Left kidney (tissue), 2 donors: ENCODE data around the gene KAT7. TPM values are rescaled to one million over a fixed set of nuclear protein-coding genes. Genes with fewer than 3 reads are reported as not detected.

Experiments
- DNase-seq: peaks from one replicate; pipeline ENCODE4 v3.0.0-alpha.2; 2013
- polyA plus RNA-seq: library from polyadenylated mRNA; unstranded; fragments of 120-200 nt; gene quantifications from one replicate; pipeline ENCODE4 v1.2.1, GENCODE V29; 2013; ENCODE audit not compliant: insufficient read length

The KAT7 gene
- polyA plus RNA-seq, 1 donor: 58.3 TPM

- no peak for DNase-seq
Observed at GRCh38 chr17:49759203-49759602, 29.3 kb upstream of the KAT7 start.

GRCh38 chr17:49760296-49760695 is 28.2 kb upstream of the KAT7 start:
- DNase-seq: no peak

- DNase-seq: no peak
Observed at GRCh38 chr17:49760932-49761558, 27.4 kb upstream of the KAT7 start.

DNA sequence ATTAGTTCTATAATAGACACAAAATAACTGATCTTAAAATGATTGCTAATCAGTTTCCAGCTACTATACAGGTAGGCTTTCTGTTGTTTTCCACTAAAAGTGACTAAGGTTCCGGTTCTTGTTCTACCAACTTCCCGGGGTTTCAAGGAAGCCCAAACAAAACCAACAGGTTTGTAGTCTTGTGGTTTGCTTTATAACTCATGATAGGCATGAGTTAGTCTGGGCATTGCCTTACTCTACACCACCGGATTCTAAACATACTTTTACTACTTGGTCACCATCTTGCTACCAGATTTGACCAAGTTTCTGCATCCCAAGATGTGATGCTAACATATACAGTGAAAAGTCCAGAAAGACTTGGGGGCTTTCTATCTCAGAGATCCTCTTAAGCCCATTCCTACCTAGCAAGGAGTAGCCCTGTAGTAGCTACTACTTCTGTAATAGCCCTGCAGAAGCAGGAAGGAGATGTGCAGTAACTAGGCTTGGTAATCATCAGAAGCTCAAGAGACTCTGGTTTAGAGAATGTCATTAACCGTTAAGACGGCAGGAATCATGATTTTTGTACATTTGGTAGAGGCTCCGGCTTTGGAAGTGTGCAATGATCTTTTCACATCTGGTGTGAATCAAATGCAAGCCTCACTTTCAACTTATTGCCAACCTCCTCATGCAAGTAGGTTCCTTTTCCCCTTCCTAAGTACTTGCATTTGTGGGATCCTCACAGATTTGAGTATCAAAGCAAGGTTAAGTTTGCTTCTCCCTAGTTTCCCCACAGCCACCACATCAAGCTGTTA is 26.1 kb upstream of the KAT7 start:
- no peak for DNase-seq

DNA sequence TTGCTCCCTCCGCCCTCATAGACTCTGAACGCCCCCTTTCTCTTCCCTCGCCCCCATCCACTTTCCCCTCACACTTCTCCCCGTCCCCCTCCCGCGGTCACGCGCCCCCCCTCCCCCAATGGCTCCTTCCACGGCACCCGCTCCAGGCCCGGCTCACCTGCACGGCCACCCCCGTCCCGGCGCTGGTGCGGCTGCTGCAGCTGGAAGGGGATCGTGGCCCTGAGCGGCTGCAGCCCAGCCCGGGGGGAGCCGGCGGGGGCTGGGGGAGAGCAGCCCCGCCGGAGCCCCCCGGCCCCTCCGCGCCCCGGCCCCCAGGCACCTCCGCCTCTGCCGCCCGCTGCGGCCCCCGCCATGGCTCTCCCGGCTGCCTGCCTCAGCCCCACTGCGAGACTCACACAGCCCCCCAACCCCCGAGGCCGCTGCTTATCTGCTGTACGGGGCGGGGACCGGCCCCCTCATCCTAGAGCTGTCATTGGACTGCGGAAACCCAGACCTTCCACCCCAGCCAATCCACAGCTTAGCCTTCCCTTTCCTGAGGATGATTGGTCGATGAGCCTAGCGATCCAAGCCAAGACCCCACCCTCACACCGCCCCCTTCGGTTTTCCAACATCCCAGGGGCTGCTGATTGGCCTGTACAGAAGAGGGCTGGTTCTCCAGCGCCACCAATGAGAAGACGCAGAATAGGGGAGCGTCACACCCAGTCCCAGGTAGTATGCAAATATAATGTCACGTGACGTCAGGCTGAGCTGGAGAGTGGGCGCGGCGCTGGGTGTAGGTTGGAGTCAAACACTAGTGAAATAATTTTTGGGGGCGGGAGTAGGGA is 24.5 kb upstream of the KAT7 start, which contains the start of gene FAM117A:
FAM117A (minus strand) TSS at position 397 of the 824 bp plus-strand sequence; CDS start at position 353, 44 bp downstream.
- peak; percentile 99 for DNase-seq

GRCh38 chr17:49764559-49765180 is 23.8 kb upstream of the KAT7 start:
- DNase-seq: no peak

- DNase-seq: no peak
Observed at GRCh38 chr17:49766918-49767530, 21.5 kb upstream of the KAT7 start.

DNA sequence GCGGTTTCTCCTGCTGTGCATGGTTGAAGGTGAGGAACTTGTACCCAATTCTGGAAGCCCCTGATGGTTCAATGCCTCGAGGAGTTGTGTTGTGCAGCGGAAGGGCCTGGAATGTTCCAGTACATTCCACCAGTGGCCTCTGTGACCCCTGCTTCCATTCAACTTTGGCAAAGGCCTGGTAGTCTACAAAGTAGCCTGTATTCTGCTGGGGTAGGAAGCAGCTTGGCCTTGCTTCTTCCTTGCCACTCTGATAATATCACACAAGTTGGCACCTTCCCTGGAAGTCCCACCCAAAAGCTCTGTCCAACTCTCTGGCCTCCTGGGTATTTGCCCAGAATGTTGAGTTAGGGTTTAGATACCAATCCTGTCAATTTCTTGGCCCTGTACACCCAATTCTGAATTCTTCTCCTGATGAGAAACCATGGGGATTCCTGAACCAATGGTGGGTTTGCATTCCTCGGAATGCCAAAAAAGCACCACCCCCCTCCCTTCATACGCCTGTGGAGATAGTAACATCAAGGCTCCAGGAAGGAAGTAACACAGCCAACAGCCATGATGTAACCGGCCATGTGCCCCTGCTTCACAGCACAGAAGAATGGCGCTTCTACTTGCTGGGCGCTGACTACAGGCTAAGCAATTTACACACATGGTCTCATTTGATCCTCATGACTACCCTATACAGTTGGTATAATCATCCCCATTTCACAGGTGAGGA is 12.8 kb upstream of the KAT7 start:
- peak; percentile 8 for DNase-seq

DNA sequence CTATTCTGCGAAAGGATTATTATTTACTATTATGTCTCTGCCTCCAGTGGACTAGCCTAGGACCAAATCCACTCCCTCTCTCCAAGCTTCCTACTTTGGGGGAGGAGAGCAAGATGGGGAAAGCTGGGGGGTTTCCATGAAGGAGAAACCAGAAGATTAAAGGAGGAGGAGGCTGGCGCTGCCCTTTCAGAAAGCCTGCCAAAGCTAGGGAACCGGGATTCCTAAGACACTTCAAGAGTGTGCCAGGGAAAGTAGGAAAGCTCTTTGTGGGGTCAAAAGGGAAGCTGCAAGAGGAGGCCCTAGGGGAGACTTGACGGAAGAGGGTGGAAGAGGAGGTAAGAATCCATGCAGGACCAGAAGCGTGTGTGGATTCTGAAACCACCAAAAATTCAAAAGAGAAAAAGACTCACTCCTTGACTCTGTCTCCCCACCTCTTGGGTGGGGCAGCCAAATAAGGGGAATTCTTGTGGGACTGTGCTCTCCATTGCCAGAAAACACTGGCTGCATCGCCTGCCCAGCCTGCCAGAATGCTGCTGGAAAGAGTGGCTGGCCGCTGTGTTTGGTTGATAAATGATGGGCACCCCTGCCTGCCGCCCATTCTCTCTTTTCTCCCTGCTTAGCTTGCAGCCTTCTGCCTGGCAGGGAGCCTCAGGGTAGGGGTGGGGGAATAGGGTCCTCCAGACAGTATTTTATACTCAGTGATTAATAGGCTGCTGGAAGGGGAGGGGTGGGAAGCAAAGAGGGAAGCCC is 11.8 kb upstream of the KAT7 start:
- DNase-seq: no peak

DNA sequence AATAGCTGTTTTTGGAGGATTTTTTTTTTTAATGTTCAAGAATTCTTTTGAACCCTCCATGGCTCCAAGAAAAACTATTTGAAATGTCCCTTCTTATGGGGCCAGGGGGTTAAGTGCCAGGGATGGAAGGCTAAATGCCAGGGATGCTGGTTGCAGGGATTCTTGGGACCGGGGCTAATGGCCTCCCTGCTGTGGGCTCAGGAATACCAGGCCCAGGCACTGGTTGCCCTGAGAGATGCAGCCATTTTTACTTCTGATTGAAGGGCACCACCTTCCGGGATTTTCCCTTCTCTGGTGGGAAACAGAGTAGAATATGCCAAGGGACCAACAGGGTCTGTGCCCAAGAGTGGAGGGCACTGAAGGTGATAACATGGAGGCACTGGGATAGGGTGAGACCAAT is 10.9 kb upstream of the KAT7 start:
- no peak for DNase-seq

DNA sequence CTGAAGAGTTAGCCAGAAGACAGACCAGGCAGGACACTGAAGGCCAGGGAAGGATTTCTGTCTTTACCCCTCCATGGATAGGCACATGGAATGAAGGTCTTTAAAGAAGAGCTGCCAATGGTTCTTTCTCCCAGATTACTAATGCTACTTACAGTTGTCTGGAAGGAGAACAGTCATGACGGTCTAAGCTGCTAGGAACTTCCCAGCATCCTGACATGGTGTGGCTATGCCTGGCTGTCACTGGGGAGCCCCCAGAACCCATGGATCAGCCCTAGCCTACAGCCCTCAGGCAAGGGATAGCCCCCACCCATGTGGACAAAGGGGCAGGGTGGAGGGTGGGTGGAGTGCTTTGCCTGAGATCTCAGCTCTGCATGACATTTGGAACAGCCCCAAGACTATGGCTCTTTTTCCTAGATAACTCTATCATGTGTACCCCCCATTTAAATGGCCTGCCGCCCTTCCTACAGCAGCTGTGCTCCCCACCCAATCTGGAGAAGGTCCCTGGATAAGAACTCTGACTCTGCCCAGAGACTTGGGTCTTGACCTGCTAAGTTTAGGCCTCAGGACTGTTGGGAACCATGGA is 9.2 kb upstream of the KAT7 start:
- DNase-seq: no peak

- DNase-seq: peak; percentile 49
Observed at GRCh38 chr17:49779739-49780231, 8.7 kb upstream of the KAT7 start.

DNA sequence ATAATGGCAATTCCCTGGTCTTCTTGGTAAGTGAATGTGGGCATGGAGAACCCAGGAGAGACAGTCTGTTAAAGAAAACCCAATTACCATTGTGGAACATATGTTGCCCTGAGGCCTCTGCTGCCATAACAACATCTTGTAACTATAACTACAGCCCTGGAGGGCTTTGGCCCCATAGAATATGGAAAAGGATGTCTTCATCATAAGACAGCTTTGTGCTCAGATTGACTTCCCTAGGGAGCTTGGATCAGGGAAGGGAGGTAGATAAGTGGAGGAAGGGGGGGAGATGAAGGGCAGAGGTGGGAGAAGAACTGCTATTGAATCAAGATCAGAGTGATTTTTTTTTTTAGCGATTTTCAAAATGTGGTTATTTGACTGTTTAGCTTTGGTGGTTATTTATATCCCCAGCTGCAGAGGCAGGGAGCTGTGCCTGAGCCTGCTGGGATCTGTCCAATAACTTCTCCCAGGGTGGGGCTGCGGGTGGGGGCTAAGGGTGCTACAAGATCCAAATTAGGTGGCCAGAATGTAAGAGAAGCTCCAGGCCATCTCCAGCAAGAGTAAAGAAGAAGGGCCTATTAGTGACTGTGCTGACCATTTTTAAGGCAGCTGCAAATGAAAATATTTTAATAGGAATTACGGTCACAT is 5.3 kb upstream of the KAT7 start:
- DNase-seq: no peak

GRCh38 chr17:49783791-49784190 is 4.7 kb upstream of the KAT7 start:
- no peak for DNase-seq

- DNase-seq: no peak
Observed at GRCh38 chr17:49784636-49785035, 3.8 kb upstream of the KAT7 start.

DNA sequence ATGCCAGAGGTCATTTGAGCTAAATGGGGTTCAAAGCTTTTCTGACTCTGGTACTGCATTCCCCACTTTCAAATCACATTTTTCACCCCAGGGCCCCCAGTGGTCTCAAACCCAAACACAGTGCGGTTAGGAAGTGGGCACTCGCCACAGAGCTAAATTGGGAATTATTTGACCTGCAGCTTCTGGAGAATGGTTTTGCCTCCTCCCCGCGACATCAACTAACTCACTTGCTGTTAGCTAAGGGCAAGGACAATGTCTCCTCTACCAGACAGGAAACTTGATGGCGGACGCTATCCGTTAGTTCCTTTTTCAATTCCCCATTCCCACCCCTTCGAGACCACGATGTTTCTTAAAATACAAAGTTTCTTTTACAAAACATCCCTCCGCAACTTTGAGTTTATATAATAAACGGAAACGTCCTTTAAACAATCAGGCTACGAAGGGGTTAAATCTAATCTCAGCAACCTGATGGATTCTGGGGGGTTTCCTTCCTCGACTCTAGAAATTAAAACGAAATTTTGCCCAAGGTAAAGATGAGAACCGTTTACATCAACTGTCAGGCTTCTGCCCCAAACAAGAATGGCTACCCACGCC is 500 bp upstream of the KAT7 start:
- no peak for DNase-seq

- no peak for DNase-seq
Observed at GRCh38 chr17:49789243-49789578, 730 bp downstream of the KAT7 start.

DNA sequence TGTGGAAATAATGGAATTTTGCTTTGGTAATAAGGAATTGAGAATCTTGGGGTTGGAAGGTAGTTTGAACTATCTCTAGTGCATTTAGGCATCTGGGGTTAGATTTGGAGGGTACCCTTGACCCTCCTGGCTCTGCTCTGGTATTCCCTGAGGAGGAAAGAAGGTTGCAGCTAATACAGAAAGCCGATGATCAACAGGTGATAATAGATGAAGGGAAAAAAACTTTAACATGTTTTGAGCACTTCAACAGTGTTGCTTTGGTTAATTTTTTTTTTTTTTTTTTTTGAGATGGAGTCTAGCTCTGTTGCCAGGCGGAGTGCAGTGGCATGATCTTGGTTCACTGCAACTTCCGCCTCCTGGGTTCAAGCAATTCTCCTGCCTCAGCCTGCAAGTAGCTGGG is 4.8 kb downstream of the KAT7 start:
- no peak for DNase-seq

- DNase-seq: no peak
Observed at GRCh38 chr17:49795372-49795771, 6.9 kb downstream of the KAT7 start.
